HG03460 (cell line): ENCODE measurements around the gene SOX9.
A peak's percentile ranks its signal among the peaks of the same experiment; 100 is the strongest.

Source experiments
- ATAC-seq: cut with Tn5 transposase; IDR thresholded peaks from one replicate; pipeline ENCODE4 v1.9.1; 2021; ENCODE audit not compliant: unreplicated experiment

SOX9 gene

DNA sequence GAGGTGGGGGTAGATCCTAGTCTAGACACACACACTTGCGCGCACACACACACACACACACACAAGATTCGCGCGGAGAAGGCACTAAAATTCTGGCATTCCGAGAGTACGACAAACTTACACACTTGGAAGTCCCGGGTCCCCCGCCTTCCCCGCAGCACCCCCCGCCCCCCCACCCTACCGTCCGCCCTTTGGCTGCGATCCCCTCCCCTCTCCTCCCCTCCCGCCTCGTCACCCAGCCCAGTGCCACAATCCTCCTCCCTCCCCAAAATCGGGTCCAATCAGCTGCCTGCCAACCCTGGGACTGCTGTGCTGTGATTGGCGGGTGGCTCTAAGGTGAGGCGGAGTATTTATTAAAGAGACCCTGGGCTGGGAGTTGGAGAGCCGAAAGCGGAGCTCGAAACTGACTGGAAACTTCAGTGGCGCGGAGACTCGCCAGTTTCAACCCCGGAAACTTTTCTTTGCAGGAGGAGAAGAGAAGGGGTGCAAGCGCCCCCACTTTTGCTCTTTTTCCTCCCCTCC is at the start of gene SOX9:
TSS of gene SOX9 (plus strand) at position 379 of the 522 bp plus-strand sequence. CDS start 372 bp downstream, outside the sequence.
- ATAC-seq = peak; percentile 80

DNA sequence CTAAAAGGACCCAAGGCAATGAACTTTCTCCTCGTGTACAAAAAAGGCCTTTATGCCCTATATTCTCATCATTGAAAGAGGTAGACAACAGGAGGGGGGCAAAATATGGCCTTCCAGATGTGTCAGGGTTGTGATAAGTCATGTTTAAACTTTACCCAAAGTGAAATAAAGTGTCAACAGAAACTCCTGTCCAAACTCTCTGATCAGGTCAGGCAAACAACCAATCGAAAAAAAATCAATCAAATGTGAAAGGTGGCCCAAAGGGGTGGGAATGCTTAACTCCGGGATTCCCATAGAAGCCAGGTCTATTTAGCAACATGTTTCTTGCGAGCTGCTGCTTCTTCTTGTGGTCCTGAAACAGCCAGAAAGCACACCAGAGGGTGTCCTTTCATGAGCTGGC is 49.5 kb upstream of the SOX9 start:
- no peak for ATAC-seq

DNA sequence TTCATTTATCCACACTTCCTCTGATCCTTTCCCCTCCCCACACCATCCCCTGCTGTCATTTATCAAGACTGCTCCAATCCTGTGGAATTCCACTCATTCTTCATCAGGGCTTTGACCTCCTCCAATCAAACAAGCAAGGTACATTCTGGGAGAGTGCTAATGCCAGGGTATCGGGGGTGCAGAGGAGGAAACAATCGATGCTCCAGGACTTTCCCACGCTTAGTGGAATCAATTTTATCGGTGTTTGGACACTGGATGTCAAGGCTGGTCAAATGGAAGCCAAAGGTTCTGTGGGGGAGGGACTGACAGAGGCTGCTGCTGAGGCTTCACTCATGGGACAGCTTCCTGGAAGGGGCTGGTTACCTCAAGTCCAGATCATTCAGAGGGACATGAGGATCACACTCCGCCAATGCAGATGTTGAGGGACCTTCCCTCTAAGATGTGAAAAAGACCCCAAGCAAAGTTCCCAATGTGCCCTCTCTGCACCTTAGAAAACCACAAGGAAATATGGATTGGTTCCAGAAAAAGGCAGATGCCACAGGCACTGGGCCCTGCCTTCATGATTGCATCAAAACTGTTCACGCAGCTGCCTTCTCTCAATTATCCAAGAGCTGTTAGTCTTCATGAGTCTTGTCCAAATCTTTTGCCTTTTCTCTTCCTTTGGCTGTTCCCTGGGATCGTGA is 44.7 kb upstream of the SOX9 start:
- no peak for ATAC-seq

DNA sequence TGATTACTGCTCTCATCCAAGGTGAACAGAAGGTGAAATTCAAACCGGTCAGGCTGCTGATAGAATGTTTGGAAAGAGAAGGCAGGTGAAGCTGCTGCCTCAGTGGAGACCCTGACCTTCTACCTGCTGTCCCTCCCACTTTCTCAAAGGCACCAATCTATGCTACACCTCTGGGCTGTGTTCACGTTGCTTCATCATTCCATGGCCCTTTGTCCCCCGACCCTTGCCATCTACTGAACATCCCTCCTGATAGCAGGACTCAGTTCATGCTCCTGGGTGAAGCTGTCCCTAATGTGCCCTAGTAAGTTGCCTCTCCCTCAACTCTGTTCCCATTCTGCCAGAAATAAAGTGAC is 44.2 kb upstream of the SOX9 start:
- no peak for ATAC-seq

DNA sequence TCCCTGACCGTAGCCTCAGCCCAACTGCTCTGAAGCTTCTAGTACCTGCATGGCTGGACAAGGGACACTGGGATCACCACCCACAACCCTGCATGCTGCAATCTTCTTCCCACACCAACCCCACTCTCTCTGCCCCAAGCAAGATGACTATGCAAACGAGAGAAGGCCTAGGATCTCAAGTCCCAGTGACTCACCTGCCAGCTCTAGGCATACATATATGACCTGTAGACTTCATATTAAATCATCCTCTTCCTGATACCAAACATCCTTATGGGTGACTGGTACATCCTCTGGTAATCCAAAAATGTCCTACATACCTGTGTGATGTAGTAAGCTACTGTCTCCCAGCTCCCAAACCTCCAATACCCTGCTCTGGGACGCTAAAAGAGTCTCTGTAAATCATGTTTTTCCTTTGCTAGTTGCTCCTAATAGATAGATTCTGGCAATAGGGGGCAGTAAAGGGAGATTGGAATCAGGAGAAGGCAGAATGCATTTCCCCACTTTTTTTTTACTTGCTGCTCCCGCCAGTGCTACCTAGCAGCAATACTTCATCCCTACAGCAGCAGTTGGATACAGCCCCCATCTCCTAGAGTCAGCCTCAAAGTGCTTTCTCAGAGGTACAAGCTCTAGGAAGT is 43.4 kb upstream of the SOX9 start:
- ATAC-seq = no peak

DNA sequence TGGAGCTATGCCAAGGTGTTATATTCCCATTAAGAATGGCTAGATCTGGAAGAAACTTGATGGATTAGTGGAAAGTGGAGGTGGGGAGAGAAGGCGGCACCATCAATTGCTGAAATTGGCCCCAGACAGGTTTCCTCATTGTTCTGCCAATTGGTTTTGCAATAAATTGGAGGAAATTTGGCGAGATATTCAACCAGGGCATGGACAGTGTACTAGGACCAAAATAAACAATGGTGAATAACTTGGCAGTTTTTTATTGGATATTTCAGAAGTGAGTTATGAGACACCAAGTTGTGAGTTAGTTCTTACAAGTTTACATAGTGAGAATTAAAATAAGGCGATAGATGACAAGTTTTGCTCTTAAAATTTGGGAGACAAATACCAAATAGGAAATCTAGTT is 41.1 kb upstream of the SOX9 start:
- no peak for ATAC-seq

DNA sequence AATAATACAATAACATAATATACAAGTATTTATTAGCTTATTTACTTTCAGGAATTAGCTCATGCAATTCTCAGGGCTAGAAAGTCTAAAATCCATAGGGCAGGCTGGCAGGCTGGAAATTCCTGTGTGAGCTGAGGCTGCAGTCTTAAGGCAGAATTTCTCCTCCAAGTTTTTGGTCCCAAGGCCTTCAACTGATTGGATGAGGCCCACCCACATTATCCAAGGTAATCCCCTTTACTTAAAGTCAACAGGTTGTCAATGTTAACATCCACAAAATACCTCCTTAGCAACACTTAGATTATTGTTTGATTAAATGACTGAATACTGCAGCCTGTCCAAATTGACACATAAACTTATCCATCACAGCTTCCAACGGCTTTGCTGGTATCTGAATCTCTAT is 32.9 kb upstream of the SOX9 start:
- ATAC-seq = no peak

DNA sequence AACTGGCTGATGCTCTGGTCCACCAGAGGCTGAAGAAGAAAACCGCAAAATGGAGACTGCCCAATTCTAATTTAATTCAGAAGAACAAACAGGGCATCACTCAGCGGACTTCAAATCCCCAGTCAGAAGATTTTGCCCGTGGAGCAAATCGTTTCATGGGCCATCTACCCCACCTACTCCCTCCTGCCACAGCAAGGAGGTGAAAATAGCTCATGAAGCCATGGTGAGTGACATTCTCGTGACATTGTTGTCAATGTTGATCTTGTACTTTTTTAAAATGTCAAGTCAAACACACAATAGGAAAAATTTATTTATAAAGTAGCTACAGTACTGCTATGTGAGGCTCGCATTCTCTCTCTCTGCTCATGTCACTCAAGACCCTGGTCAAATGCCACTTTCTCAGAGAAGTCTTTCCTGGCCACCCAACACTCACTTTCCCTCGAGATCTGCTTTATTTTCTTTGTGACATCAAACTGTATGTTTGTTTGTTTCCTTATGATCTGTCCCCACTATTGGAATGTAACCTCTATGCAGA is 31.3 kb upstream of the SOX9 start:
- no peak for ATAC-seq

DNA sequence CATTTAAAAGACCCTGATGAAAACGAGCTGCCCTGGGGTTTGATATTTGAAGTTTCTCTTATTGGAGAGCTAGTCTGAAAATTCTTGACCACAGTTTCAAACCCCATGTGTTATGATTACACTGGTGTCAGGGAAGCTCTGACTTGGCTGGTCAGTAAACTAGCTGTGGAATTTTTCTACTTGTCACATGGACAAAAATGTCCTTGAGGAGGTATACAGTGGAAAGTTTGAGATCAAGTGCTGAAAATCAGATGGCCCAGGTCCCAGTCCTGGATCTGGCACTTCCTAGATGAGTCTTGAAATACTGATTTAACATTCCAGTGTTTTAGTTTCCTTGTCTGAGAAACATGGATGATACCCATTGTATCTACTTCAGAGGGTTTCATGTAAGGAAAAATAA is 30.7 kb upstream of the SOX9 start:
- ATAC-seq = no peak

DNA sequence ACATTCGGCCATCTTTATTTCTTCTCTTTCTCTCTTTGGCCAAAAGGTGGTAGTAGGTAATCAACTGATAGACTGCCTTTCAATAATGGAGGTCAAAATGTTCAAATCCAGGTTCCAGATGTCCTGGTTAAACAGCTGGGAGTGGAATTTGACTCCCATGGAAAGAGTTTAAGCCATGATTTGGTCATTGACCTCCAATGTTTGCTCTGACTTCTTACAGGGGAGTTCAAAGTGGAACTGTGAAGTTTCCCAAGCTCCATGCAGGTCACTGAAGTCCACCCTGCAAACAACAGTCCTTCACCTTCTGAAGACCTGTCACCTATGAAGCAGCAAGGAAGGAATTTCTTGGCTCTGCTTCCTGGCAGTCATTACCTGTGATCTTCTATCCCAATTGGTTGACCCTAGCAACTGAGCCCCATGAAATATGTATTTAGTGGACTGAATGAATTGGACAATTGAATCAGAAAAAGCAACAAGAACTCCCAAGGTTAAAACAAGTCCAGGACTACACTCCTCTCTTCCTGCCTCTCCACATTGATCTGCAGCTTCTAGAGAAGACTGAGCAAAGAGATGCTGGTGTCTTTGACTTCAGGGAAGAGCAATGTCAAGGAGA is 28.0 kb upstream of the SOX9 start:
- ATAC-seq = no peak

DNA sequence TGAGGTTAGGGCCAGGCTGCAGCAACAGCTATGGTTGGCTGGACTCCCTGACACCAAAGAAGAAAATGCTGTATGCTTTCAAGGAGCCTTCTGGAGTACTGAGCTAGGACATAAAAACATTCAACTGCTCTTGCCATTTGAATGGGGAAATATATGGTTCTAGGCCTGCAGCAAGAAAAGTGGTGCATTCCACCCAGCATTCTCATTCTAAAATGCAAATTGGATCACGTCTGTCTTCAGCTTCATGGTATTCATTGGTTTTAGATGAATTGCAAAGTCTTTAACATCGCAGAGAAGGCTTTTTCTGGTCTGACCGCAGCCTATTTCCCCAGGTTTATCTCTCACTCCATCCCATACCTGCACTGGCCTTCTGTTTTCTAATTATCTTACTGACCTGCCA is 27.1 kb upstream of the SOX9 start:
- no peak for ATAC-seq

DNA sequence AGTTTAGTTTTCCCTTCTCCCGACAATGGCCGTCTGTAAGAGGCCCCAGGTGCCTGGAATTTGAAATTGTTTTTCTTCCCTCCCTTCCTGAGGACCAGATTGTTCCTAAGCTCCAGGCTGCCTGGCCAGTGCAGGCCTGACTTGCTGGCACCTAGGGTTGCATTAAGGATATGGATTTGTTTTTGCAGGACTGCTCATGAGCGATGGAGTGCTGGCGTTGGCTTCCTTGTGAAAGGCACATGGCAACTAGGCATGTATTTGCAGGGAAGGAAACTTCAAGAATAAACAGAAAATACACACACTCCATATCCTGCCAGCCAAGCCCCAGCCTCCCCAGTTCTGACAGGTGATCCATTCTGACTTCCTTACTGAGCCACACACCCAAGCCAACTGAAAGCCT is 25.5 kb upstream of the SOX9 start:
- no peak for ATAC-seq

DNA sequence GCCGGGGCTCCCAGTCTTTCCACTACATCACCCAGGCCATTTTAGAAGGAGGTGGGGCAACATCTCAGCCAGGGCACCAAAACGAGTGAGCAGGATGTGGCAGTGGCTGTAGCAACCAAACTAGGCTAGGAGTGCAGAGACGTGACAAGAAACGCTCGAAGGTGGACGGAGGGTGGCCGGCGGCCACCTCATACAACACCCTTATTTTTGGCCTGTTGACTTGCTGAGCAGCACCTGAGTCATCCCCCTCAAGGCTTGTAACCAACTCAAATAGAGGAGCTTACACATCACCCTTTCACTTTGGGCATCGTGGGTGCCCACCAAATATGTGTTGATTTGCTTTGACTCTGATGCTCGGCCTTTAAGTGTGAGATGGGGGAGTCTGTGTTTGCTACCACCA is 23.7 kb upstream of the SOX9 start:
- ATAC-seq = no peak

DNA sequence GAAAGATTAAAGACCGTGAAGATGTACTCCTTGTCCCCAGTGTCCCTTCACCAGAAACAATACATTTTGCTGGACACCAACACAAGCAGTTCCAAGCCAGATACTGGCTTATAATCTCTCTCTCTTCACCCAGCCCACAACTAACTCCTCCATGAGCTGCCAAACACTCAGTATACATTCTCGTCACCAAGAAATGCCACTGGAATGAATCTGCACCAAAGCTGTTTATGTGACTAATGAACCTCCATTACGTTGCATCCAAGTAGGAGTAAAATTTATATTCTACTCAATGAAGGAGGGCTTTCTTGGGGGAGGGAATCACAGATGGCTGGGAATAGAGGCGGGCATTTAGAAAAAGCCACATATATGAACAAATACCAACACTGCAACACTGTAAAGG is 20.9 kb upstream of the SOX9 start:
- ATAC-seq = no peak

DNA sequence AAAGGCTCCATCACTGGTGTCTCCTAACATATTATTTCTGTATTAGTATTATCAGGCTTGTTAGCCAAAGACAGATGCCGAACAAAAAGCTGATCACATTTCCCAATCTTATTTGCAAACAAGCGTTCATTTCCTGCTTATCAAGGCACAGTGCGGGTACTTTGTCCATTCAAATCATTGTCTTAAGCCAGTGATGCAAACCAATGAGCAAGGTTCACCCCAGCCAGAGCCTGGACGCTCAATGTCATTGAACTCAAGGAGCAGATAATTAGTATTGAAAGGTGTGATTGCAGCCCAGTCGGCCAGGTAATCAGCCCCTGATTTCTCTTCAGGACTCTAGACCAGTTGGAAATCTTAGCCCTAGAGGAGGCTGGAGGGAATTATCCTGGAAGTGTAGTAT is 20.4 kb upstream of the SOX9 start:
- ATAC-seq = no peak

DNA sequence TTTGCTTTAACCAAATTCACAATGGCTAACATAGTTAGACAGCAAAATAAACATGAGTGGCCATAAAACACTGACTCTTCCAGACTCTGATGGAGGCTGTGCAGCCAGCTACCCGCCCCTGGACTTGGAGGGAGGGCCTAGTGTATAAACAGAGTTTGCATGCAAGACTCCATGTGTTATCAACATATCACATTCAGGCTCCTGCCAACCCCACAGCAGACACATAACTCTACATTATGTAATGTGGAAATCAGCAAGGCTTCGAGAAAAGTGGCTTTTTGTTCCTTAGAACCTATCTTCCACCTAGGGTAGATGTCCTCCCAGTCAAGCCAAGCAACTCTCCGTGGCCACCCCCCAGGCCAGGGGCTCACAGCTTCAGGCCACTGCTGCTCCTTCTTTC is 19.3 kb upstream of the SOX9 start:
- no peak for ATAC-seq

DNA sequence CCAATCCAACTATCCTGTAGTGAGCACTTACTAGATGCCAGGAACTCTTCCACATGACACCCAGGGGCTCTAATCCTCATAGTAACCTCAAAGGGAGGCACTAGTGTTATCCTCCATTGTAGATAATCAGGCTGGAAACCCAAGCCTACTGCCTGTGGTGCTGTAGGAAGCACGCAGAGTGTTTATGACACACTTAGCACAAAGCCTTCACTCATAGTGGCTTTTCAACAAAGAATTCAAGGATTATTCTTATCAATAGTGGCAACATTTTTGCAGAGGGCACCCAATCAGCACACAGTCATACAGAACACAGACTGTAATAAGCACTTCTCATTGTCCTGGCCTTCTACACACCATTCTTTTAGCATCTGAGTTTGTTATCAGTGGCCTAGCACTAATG is 18.5 kb upstream of the SOX9 start:
- ATAC-seq = no peak

DNA sequence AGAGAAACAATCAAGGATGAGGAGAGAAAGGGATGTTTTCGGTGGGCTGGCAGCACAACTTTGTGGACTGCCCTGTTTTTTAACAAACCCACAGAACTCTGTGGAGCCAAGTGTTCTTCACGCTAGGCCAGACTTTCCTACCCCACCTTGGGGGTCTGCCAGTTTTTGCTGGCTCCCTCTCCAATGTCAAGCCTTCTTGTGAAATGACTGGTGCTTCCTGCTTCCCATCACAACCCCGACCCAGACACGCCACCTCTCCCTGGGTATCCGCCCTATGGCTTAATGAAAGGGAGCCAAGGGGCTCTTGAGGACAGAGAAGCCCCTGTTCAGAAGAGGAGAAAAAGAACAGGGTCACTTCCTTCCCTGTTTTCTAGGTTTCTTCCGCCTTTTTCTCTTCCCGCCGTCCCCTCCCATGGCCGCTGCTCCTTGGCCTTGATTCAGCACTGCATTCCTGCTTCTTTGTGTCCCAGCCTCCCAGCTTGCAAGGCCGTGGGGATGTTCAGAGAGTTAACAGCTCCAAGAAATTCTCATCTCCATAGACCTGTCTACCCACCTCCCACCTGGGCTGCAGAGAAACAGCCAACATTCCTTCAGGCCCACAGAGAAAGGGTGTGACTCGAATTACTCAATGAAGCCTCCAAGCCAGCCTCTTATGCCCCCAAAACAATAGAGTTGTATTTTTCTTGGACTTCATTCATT is 16.5 kb upstream of the SOX9 start:
- no peak for ATAC-seq

DNA sequence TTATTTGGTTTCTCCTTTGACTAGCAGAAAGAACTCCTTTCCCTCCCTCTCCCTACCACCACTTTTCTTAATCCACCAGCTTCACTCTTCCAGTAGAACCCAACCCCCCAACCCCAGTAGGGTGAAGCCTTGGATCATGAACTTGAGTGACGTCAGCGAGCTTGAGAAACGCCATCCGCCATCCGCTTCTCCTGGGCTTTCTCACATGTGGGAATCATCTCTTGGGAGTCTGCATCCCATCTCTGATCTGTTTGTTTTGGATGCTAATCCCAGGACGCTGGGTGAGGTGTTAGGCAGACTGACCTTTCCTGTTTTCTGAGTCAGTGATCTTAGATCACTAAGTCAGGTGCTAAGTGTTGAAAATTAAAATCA is 16.0 kb upstream of the SOX9 start:
- no peak for ATAC-seq

DNA sequence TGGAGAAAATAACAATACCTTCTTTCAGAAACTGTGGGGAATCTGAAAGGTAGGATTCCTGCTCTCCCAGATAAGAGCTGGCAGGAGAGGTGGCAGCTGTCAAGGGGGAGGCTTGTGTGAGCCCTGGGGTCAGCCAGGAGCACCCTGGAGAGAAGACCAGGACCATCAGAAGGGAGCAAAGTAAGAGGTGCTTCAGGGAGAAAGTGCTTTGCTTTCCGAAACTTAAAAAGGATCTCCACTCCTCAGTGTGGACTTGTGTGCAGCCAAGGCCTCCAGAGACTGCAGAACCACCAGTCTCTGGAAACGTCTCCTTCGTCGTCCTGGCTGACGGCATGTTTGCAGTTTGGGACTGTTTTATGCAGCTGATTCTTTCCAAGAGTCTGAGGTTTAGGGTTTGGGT is 13.7 kb upstream of the SOX9 start:
- no peak for ATAC-seq

DNA sequence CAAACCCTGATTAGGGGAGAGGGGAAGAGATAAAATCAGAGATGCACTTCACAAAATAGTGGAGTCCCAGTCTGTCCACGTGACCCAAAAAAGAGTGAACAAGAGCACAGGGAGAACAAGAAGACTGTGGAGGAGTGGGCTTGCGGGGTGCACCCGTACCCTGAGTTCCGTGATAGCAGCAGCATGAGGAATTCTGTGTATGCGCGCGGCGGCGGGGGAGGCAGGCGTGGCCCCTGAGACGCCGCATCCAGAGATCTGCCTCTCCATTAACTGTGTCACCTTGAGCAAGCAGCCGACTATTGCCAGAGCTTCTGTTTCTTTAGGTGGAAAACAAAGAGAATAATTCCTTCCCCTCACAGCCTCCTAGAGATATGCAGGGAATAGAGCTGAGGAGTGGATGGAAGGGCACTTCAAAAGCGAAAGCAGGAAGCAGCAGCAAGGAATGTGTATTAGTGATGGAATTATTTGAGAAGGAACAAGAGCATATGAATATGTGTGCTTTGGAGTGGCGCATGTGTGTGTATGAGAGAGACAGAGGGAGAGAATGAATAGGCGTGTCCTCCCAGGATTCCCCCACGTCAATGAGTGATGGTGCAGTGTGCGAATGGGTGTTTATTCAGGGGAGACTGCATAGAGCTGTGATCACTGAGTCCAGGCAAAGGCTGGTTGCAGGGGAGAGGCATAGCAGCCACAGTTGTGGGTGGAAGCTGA is 10.4 kb upstream of the SOX9 start:
- ATAC-seq = no peak
